GM19043 (cell line): Measurements from ENCODE around the gene ZCCHC24.
"Not testable (repeated sequence)": the region's sequence is repeated elsewhere in the genome, so short reads cannot be mapped to it uniquely, and the experiment has no call there.

Experiments
- ATAC-seq: cut with Tn5 transposase; IDR thresholded peaks from one replicate; pipeline ENCODE4 v1.9.1; 2021; ENCODE audit warnings: low read depth; ENCODE audit not compliant: unreplicated experiment

The ZCCHC24 gene

DNA sequence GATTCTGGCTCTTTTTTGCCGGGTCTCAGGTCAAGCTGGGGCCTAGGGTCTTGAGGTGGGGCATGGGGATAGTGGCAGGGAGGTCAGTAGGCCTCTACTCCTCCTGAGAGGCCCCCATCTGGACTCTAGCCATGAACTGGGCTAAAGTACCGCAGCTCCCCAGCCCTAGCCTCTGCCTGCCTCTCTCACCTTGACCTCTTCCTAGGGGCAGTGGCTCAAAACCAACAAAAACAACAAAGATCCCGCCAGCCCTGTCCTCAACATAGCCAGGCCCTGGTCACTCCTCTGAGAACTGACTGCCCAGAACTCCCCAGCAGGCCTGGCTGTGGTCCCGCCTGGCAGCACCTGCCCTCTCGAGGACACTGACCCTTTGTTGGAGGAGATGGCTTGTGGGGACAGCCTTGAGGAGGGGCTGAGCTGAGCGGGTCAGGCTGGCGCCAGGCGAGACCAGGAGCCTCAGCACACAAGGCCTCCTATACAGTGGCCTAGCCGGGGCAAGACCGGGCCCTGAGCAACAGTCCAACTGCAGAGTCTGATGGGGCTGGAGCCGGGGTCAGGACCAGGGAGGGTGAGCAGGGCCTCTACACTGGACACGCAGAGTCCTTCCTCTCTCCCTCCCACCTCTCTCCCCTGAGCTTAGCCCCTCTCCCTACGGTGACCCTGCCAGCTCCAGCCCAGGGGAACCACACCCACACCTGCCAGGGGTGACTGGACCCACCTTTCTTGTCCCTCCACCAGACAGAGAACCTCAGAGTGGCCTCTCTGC, 109.8 kb downstream of the ZCCHC24 start:
- ATAC-seq, result no peak

DNA sequence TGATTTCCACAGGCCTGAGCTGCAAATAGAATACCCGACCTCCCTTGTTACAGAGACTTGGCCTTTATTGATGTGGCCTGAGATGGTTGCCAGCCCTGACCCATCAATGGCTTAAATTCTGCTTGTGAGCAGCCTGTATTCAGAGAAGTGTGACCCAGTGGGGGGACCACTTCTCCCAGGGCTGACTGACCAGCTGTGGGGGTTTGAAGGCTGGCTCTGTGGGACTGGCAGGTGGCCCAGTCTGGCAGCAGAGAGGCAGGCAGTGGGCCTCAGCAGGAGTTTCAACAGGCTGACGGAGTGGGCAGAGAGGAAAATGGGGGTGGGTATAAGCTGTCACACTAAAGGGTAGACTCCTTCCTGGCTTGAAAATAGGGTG, 110.3 kb downstream of the ZCCHC24 start:
- ATAC-seq, result no peak

DNA sequence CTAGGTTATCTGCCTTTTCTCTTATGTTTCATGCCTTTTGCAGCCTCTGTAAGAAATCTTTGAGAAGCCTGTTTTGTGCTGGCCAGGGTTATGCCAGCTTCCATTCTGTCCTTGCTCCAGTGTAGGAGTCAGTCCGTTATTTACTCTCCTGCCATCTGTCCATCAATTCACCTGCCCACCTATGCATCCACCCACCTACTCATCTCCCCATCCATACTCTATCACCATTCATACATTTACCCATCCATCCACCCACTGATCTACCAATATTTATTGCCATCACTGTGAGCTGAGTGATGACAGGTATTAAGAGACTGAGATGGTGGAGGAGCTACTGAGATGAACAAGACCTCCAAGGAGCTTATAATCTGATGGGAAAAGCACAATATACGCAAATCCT, 110.9 kb downstream of the ZCCHC24 start:
- no peak for ATAC-seq

DNA sequence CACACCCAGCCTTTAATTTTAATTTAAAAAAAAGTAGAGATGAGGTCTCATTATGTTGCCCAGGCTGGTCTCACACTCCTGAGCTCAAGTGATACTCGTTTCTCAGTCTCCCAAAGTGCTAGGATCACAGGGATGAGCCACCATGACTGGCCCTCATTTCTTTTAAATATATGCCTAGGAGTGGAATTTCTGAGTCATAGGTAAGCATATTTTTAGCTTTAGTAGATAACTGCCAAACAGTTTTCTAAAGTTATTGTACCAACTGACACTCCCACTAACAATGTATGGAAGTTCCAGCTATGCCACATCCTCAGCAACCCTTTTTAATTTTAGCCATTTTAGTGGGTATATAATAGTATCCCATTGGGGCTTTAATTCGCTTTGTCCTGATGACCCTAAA, 111.9 kb downstream of the ZCCHC24 start:
- ATAC-seq, result no peak

DNA sequence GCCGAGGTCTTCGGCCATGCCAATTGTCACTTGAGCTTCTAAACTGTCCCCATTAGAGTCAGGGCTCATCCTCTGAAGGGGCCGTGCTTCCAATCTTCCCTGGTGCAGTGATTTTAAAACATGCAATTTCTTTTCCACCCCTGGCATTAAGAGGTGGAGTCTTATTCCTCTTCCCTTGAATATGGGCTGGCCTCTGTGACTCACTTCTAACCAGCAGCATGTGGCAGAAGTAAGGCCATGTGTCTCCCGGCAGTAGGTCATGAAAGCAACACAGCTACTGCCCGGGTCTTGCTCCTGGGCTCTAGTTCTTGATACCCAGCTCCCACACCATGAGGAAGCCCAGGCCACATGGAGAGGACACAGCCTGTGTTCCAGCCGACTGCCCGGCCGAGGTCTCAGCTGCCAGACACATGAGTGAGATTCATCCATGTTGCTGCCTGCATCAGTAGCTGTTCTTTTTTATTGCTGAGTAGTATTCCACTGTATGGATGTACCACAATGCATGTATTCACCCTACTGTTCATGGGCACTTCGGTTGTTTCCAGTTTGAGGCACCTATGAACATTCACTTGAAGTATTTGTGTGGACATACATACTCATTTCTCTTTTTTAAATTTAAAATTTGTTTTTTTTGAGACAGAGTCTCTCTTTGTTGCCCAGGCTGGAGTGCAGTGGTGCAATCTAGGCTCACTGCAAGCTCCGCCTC, 112.7 kb downstream of the ZCCHC24 start:
- not testable (repeated sequence) for ATAC-seq
